MCF 10A (cell line): Measurements from ENCODE around the gene INA. TPM values are rescaled to one million over a fixed set of nuclear protein-coding genes. Genes with fewer than 3 reads are reported as not detected.
A peak's percentile ranks its signal among the peaks of the same experiment; 100 is the strongest.

Source experiments
- BruUV-seq: library from RNA; stranded (reverse); fragments of 400-500 nt; replicated peaks from 2 replicates; lab custom pipeline; 2021; lab: Mats Ljungman, UMichigan
- CTCF ChIA-PET: fragments of 300-600 bp; sonication (Branson Sonifier 250); formaldehyde crosslinking; extraction: SDS; loops from one replicate; lab custom pipeline; 2021; ENCODE audit warnings: antibody characterized with exemption, inconsistent platforms; lab: Yijun Ruan, JAX
- POLR2A ChIA-PET: fragments of 300-600, 350-650 bp; sonication (Branson Sonifier 250); formaldehyde crosslinking; extraction: SDS; loops from one replicate; lab custom pipeline; 2020; ENCODE audit warnings: antibody characterized with exemption, inconsistent platforms; lab: Yijun Ruan, JAX
- DNase-seq: peaks from one replicate; pipeline ENCODE4 v3.0.0-alpha.2; 2018; ENCODE audit not compliant: unreplicated experiment
- H3K27ac Mint-ChIP-seq: one replicate; pipeline ENCODE4 v1.8.0; 2022; ENCODE audit warnings: mild to moderate bottlenecking, low read depth, mixed read lengths; ENCODE audit not compliant: unreplicated experiment
- H3K27me3 Mint-ChIP-seq: one replicate; pipeline ENCODE4 v1.8.0; 2022; ENCODE audit warnings: mixed read lengths; ENCODE audit not compliant: insufficient read depth, unreplicated experiment
- H3K36me3 Mint-ChIP-seq: one replicate; pipeline ENCODE4 v1.8.0; 2022; ENCODE audit warnings: mild to moderate bottlenecking, moderate library complexity, mixed read lengths; ENCODE audit not compliant: insufficient read depth, unreplicated experiment
- H3K4me1 Mint-ChIP-seq: one replicate; pipeline ENCODE4 v1.8.0; 2022; ENCODE audit warnings: mixed read lengths; ENCODE audit not compliant: insufficient read depth, unreplicated experiment
- H3K4me3 Mint-ChIP-seq: one replicate; pipeline ENCODE4 v1.8.0; 2022; ENCODE audit warnings: mild to moderate bottlenecking, moderate library complexity, mixed read lengths; ENCODE audit not compliant: unreplicated experiment
- H3K9me3 Mint-ChIP-seq: one replicate; pipeline ENCODE4 v1.8.0; 2022; ENCODE audit warnings: mixed read lengths; ENCODE audit not compliant: unreplicated experiment
- CTCF ChIP-seq: fragments of 200-600 bp; IDR thresholded peaks from one replicate; pipeline ENCODE4 v1.8.0; 2022; ENCODE audit warnings: antibody characterized with exemption, mild to moderate bottlenecking; ENCODE audit not compliant: unreplicated experiment
- intact Hi-C: fragments of 100-400 bp; cut with micrococcal nuclease; formaldehyde crosslinking; loops from 2 replicates; pipeline ENCODE4 v1.14.1; 2022
- total RNA-seq: library from RNA; stranded (reverse); gene quantifications from 2 replicates; pipeline ENCODE4 v1.2.3, GENCODE V29; 2022

The INA gene
- total RNA-seq, 1 experiment from 2014 or later, result not detected

- TF ChIP-seq CTCF, result no peak
- intact Hi-C loops, result no loop called here
- ChIA-PET CTCF (interaction anchor here (0.5 to 0.6 kb wide), 2 partner anchors 155 to 972 kb away, joined by 3 to 7 read pairs; no protein-coding TSS in a partner anchor), POLR2A (interaction anchor here (1.5 kb wide), 1 partner anchor 18 kb away, joined by 3 read pairs; no protein-coding TSS in a partner anchor)
- no TSS peak for BruUV-seq
- no peak overlapping the region for H3K27ac Mint-ChIP-seq
- H3K4me1 Mint-ChIP-seq, result peaks cover 3% of the 10 kb centered on the region
- no peak overlapping the region for H3K4me3 Mint-ChIP-seq
- no peak for DNase-seq
- peaks cover 45% of the 10 kb centered on the region for H3K27me3 Mint-ChIP-seq
- H3K36me3 Mint-ChIP-seq, result no peaks in the 10 kb centered on the region
- peaks cover 7% of the 10 kb centered on the region for H3K9me3 Mint-ChIP-seq
Observed at GRCh38 chr10:103278537-103278823, 1.5 kb downstream of the INA start.

- TF ChIP-seq CTCF, result no peak
- Mint-ChIP-seq H3K4me1 (no peaks in the 10 kb centered on the region), H3K4me3 (no peak overlapping the region), H3K36me3 (no peaks in the 10 kb centered on the region), H3K27me3 (peaks cover 45% of the 10 kb centered on the region), H3K9me3 (peaks cover 7% of the 10 kb centered on the region), H3K27ac (no peak overlapping the region)
- BruUV-seq, result no TSS peak
- peak; percentile 49 for DNase-seq
- intact Hi-C loops, result no loop called here
- CTCF ChIA-PET, result interaction anchor here (0.5 to 0.6 kb wide), 2 partner anchors 155 to 971 kb away, joined by 3 to 7 read pairs; no protein-coding TSS in a partner anchor
- POLR2A ChIA-PET, result interaction anchor here (0.7 to 2.1 kb wide), 3 partner anchors 13 to 125 kb away, joined by 3 to 9 read pairs (median 3); no protein-coding TSS in a partner anchor
Observed at GRCh38 chr10:103278862-103279298, 1.9 kb downstream of the INA start.

- H3K9me3 Mint-ChIP-seq, result peaks cover 7% of the 10 kb centered on the region
- ChIA-PET POLR2A (interaction anchor here (0.5 to 2.1 kb wide), 2 partner anchors 11 to 15 kb away, joined by 3 to 9 read pairs; no protein-coding TSS in a partner anchor), CTCF (interaction anchor here (0.9 kb wide), 2 partner anchors 36 to 87 kb away, joined by 3 read pairs; no protein-coding TSS in a partner anchor)
- DNase-seq, result no peak
- peaks cover 45% of the 10 kb centered on the region for H3K27me3 Mint-ChIP-seq
- H3K36me3 Mint-ChIP-seq, result no peaks in the 10 kb centered on the region
- intact Hi-C loops, result no loop called here
- H3K4me1 Mint-ChIP-seq, result no peaks in the 10 kb centered on the region
- H3K27ac Mint-ChIP-seq, result no peak overlapping the region
- H3K4me3 Mint-ChIP-seq, result no peak overlapping the region
- no peak for TF ChIP-seq CTCF
- no TSS peak for BruUV-seq
Observed at GRCh38 chr10:103280031-103280430, 3.1 kb downstream of the INA start.

GRCh38 chr10:103280506-103280905 is 3.6 kb downstream of the INA start:
- peaks cover 45% of the 10 kb centered on the region for H3K27me3 Mint-ChIP-seq
- CTCF ChIA-PET, result interaction anchor here (0.7 kb wide), 1 partner anchor 32 kb away, joined by 4 read pairs; no protein-coding TSS in a partner anchor
- peaks cover 7% of the 10 kb centered on the region for H3K9me3 Mint-ChIP-seq
- DNase-seq, result no peak
- H3K4me1 Mint-ChIP-seq, result no peaks in the 10 kb centered on the region
- TF ChIP-seq CTCF, result no peak
- no TSS peak for BruUV-seq
- POLR2A ChIA-PET, result interaction anchor here (2.1 kb wide), 1 partner anchor 15 kb away, joined by 9 read pairs; no protein-coding TSS in a partner anchor
- no peaks in the 10 kb centered on the region for H3K36me3 Mint-ChIP-seq
- no peak overlapping the region for H3K27ac Mint-ChIP-seq
- intact Hi-C loops, result no loop called here
- H3K4me3 Mint-ChIP-seq, result no peak overlapping the region
